ENCODE results near the gene MAN1C1.

The MAN1C1 gene

GRCh38 chr1:25792115-25792514 lies 175.5 kb downstream of the MAN1C1 start:
- no peak for DNase-seq

- DNase-seq = no peak
These were observed 177.1 kb downstream of the MAN1C1 start for GRCh38 chr1:25793585-25794170.

- no peak for DNase-seq
These were observed 177.7 kb downstream of the MAN1C1 start for GRCh38 chr1:25794325-25794724.

- no peak for DNase-seq
These were observed 178.6 kb downstream of the MAN1C1 start for GRCh38 chr1:25795211-25795610.

- no peak for DNase-seq
These were observed 179.6 kb downstream of the MAN1C1 start for GRCh38 chr1:25795946-25796810.

- DNase-seq = peak; percentile 48
These were observed 180.3 kb downstream of the MAN1C1 start for GRCh38 chr1:25796811-25797458.

- DNase-seq = no peak
These were observed 181.3 kb downstream of the MAN1C1 start for GRCh38 chr1:25797939-25798338.

- DNase-seq = no peak
These were observed 182.2 kb downstream of the MAN1C1 start for GRCh38 chr1:25798666-25799351.

GRCh38 chr1:25799352-25799934 lies 182.9 kb downstream of the MAN1C1 start:
- no peak for DNase-seq

- peak; percentile 4 for DNase-seq
These were observed 183.5 kb downstream of the MAN1C1 start, which contains the start of gene SELENON for GRCh38 chr1:25799935-25800702. Gene SELENON, plus strand, starts transcription at chr1:25800193. Its CDS starts 38 bp downstream, at chr1:25800231.

- no peak for DNase-seq
These were observed 184.2 kb downstream of the MAN1C1 start for GRCh38 chr1:25800703-25801377.

GRCh38 chr1:25802915-25803314 lies 186.3 kb downstream of the MAN1C1 start:
- no peak for DNase-seq

- DNase-seq = no peak
These were observed 186.8 kb downstream of the MAN1C1 start for GRCh38 chr1:25803368-25803767.

GRCh38 chr1:25804244-25804963 lies 187.8 kb downstream of the MAN1C1 start:
- DNase-seq = no peak

GRCh38 chr1:25804964-25805862 lies 188.6 kb downstream of the MAN1C1 start:
- no peak for DNase-seq

- DNase-seq = no peak
These were observed 189.3 kb downstream of the MAN1C1 start for GRCh38 chr1:25805863-25806225.

GRCh38 chr1:25806418-25806817 lies 189.8 kb downstream of the MAN1C1 start:
- no peak for DNase-seq

- DNase-seq = no peak
These were observed 191.1 kb downstream of the MAN1C1 start for GRCh38 chr1:25807480-25808390.

Measured in kidney glomerular epithelial cell (primary cell).